Measurements from ENCODE around the gene DLK2. TPM values are rescaled to one million over a fixed set of nuclear protein-coding genes. Genes with fewer than 3 reads are reported as not detected.

Gene DLK2
- total and polyA plus RNA-seq, 2 of the 13 experiments (the other 11 are each of a cell fraction or from before 2014, with no cell fraction given): 1.2 to 3.8 TPM

DNA sequence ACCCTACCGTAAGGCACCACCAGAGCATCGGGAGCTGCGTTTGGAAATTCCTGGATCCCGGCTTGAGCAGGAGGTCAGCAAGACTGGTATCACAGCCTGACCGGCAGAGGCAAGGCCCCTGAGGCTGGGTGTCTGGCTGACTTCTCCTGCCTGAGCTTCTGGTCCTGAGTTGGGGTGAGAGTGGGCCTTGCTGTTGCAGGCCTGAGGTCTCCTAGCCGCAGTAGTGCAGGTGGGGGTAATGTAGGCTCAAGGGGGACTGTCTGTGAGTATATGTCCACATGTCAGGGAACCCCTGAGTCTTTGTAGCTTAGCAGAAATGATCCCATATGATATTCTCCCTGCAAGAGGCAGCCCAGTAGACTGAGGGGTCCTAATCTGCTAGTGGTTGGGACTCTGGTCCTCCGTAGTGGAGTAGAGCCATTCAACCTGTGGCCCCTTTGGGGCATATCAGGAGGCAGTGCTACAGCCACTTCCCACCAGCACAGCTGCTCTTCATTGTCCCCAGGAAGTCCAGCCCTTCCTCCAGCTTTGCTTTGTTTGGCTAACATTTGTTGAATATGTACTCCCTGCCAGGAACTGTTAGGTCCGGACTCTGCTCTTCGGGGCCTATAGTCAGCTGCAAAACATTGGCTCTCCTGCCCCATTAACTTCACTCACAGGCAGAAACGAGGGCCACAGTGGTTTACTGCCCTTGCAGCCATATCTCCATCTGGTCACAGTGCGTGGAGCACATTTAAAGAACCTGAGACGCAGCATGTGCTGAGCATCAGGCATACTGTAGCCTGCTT is 43.9 kb upstream of the DLK2 start (continued):
- TF ChIP-seq KLF13 (CRISPR knock-in tag; IDR thresholded peaks at IDR 0.05): no peak
- TF ChIP-seq, protein P1, sequence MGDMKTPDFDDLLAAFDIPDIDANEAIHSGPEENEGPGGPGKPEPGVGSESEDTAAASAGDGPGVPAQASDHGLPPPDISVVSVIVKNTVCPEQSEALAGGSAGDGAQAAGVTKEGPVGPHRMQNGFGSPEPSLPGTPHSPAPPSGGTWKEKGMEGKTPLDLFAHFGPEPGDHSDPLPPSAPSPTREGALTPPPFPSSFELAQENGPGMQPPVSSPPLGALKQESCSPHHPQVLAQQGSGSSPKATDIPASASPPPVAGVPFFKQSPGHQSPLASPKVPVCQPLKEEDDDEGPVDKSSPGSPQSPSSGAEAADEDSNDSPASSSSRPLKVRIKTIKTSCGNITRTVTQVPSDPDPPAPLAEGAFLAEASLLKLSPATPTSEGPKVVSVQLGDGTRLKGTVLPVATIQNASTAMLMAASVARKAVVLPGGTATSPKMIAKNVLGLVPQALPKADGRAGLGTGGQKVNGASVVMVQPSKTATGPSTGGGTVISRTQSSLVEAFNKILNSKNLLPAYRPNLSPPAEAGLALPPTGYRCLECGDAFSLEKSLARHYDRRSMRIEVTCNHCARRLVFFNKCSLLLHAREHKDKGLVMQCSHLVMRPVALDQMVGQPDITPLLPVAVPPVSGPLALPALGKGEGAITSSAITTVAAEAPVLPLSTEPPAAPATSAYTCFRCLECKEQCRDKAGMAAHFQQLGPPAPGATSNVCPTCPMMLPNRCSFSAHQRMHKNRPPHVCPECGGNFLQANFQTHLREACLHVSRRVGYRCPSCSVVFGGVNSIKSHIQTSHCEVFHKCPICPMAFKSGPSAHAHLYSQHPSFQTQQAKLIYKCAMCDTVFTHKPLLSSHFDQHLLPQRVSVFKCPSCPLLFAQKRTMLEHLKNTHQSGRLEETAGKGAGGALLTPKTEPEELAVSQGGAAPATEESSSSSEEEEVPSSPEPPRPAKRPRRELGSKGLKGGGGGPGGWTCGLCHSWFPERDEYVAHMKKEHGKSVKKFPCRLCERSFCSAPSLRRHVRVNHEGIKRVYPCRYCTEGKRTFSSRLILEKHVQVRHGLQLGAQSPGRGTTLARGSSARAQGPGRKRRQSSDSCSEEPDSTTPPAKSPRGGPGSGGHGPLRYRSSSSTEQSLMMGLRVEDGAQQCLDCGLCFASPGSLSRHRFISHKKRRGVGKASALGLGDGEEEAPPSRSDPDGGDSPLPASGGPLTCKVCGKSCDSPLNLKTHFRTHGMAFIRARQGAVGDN (CRISPR knock-in tag; IDR thresholded peaks at IDR 0.05): peak; percentile 75
- no peak for TF ChIP-seq KMT2B (CRISPR knock-in tag; IDR thresholded peaks at IDR 0.05)
- TF ChIP-seq PLRG1 (conservative IDR thresholded peaks at IDR 0.05): no peak
- TF ChIP-seq ZZZ3 (CRISPR knock-in tag; IDR thresholded peaks at IDR 0.05; ENCODE audit: borderline replicate concordance): no peak
- no peak for TF ChIP-seq TCF7 (IDR thresholded peaks at IDR 0.05; ENCODE audit: low read depth)
- TF ChIP-seq, protein P2, sequence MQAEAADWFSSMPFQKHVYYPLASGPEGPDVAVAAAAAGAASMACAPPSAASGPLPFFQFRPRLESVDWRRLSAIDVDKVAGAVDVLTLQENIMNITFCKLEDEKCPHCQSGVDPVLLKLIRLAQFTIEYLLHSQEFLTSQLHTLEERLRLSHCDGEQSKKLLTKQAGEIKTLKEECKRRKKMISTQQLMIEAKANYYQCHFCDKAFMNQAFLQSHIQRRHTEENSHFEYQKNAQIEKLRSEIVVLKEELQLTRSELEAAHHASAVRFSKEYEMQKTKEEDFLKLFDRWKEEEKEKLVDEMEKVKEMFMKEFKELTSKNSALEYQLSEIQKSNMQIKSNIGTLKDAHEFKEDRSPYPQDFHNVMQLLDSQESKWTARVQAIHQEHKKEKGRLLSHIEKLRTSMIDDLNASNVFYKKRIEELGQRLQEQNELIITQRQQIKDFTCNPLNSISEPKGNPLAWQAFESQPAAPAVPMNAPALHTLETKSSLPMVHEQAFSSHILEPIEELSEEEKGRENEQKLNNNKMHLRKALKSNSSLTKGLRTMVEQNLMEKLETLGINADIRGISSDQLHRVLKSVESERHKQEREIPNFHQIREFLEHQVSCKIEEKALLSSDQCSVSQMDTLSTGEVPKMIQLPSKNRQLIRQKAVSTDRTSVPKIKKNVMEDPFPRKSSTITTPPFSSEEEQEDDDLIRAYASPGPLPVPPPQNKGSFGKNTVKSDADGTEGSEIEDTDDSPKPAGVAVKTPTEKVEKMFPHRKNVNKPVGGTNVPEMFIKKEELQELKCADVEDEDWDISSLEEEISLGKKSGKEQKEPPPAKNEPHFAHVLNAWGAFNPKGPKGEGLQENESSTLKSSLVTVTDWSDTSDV (CRISPR knock-in tag; IDR thresholded peaks at IDR 0.05): no peak
- TF ChIP-seq, protein P3, sequence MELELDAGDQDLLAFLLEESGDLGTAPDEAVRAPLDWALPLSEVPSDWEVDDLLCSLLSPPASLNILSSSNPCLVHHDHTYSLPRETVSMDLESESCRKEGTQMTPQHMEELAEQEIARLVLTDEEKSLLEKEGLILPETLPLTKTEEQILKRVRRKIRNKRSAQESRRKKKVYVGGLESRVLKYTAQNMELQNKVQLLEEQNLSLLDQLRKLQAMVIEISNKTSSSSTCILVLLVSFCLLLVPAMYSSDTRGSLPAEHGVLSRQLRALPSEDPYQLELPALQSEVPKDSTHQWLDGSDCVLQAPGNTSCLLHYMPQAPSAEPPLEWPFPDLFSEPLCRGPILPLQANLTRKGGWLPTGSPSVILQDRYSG (CRISPR knock-in tag; IDR thresholded peaks at IDR 0.05): no peak
- TF ChIP-seq, protein P4, sequence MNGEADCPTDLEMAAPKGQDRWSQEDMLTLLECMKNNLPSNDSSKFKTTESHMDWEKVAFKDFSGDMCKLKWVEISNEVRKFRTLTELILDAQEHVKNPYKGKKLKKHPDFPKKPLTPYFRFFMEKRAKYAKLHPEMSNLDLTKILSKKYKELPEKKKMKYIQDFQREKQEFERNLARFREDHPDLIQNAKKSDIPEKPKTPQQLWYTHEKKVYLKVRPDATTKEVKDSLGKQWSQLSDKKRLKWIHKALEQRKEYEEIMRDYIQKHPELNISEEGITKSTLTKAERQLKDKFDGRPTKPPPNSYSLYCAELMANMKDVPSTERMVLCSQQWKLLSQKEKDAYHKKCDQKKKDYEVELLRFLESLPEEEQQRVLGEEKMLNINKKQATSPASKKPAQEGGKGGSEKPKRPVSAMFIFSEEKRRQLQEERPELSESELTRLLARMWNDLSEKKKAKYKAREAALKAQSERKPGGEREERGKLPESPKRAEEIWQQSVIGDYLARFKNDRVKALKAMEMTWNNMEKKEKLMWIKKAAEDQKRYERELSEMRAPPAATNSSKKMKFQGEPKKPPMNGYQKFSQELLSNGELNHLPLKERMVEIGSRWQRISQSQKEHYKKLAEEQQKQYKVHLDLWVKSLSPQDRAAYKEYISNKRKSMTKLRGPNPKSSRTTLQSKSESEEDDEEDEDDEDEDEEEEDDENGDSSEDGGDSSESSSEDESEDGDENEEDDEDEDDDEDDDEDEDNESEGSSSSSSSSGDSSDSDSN (CRISPR knock-in tag; IDR thresholded peaks at IDR 0.05): peak; percentile 30; the same call in 1 of the 2 replicates
- no peak for TF ChIP-seq ZNF253 (CRISPR knock-in tag; IDR thresholded peaks at IDR 0.05; ENCODE audit: borderline replicate concordance)
- TF ChIP-seq NR2C2 (CRISPR knock-in tag; IDR thresholded peaks at IDR 0.05; ENCODE audit: borderline replicate concordance): no peak
- no peak for TF ChIP-seq MAZ (IDR thresholded peaks at IDR 0.05; ENCODE audit: borderline replicate concordance, low read depth, low read length)
- no peak for TF ChIP-seq MAZ (CRISPR knock-in tag; IDR thresholded peaks at IDR 0.05; ENCODE audit: low read depth)
- no peak; the same call in 1 of the 2 replicates for TF ChIP-seq KDM2A (CRISPR knock-in tag; IDR thresholded peaks at IDR 0.05; ENCODE audit: borderline replicate concordance, low read depth)
- no peak for TF ChIP-seq SMARCC2 (IDR thresholded peaks at IDR 0.05)
- no peak for TF ChIP-seq POLR2AphosphoS2 (IDR thresholded peaks at IDR 0.05; ENCODE audit: low read depth, low read length)
- no peak for TF ChIP-seq ZNF569 (CRISPR knock-in tag; IDR thresholded peaks at IDR 0.05; ENCODE audit: borderline replicate concordance)
- no peak for TF ChIP-seq CREB1 (IDR thresholded peaks at IDR 0.05)
- no peak for TF ChIP-seq CREB1 (CRISPR knock-in tag; IDR thresholded peaks at IDR 0.05)
- no peak for TF ChIP-seq HNRNPL (IDR thresholded peaks at IDR 0.05; ENCODE audit: low read depth, low read length)
- no peak for TF ChIP-seq SMC3 (IDR thresholded peaks at IDR 0.05; ENCODE audit: low read length)
